Measurements from ENCODE around the gene EBF3. TPM values are rescaled to one million over a fixed set of nuclear protein-coding genes. Genes with fewer than 3 reads are reported as not detected.

EBF3 gene
- total and polyA plus RNA-seq, 2 donors (not counting 3 experiments of a cell fraction or from before 2014, with no cell fraction given), result 0.92 to 2.7 TPM

- Histone ChIP-seq H3K4me2 (ENCODE audit: insufficient read depth, low read length) (no peak overlapping the region), H3K79me2 (ENCODE audit: control insufficient read depth, insufficient read depth, low read length) (no peaks in the 10 kb centered on the region), H3K27ac (ENCODE audit: insufficient read depth, low read depth, low read length) (no peak overlapping the region), H4K20me1 (replicated peaks; ENCODE audit: control insufficient read depth, extremely low read depth, insufficient read depth, low read length) (no peaks in the 10 kb centered on the region), H3K9ac (replicated peaks; ENCODE audit: extremely low read depth, insufficient read depth, low read length) (no peak overlapping the region), H3K9me3 (replicated peaks; ENCODE audit: control insufficient read depth, insufficient read depth, low read length) (no peaks in the 10 kb centered on the region), H3K36me3 (ENCODE audit: control insufficient read depth in 2 of 2, extremely low read depth in 1 of 2, insufficient read depth in 2 of 2, low read length in 2 of 2) (no peaks in the 10 kb centered on the region), H3K27me3 (ENCODE audit: control insufficient read depth in 2 of 2, insufficient read depth in 2 of 2, low read length in 2 of 2) (no peaks in the 10 kb centered on the region), H3K9me1 (replicated peaks; ENCODE audit: control insufficient read depth, extremely low read depth, insufficient read depth, low read length) (no peaks in the 10 kb centered on the region), H3K4me3 (replicated peaks in 1 of 3; ENCODE audit: insufficient read depth in 1 of 3, low read depth in 1 of 3, low read length in 3 of 3) (no peak overlapping the region), H2AFZ (ENCODE audit: low read depth, low read length) (no peak overlapping the region), H3K4me1 (ENCODE audit: control insufficient read depth, extremely low read depth, insufficient read depth, low read length) (no peaks in the 10 kb centered on the region)
- FAIRE-seq (peak; percentile 40), DNase-seq (ENCODE audit: low read depth, low spot score) (peak; percentile 2)
- BruUV-seq (replicated peaks), result no TSS peak
- intact Hi-C loops (cut with micrococcal nuclease), result loop anchor here (1.0 to 2.0 kb wide), 3 partner anchors 80 to 858 kb away; no protein-coding TSS in a partner anchor
- dilution Hi-C loops (cut with MboI; ENCODE audit: extremely low pct_ligation_motif_present, low sequenced_read_pairs), result no loop called here
- TF ChIP-seq CTCF (IDR thresholded peaks at IDR 0.05; ENCODE audit: extremely low read depth in 1 of 2, insufficient read depth in 1 of 2, low read depth in 1 of 2, low read length in 2 of 2) (peak; percentile 53 to 57), JUN (IDR thresholded peaks at IDR 0.05; ENCODE audit: borderline replicate concordance, insufficient read depth, insufficient read length, low read depth) (no peak), FOS (IDR thresholded peaks at IDR 0.05; ENCODE audit: borderline replicate concordance, insufficient read depth, low read length) (no peak), MYC (IDR thresholded peaks at IDR 0.05; ENCODE audit: low read depth, low read length) (no peak)
- ChIA-PET CTCF (interaction anchor here (0.6 kb wide), 1 partner anchor 35 kb away, joined by 3 read pairs; no protein-coding TSS in a partner anchor), POLR2A (no interaction called here)
These were observed 75.1 kb downstream of the EBF3 start for GRCh38 chr10:129888784-129889616.
